Mammary epithelial cell (primary cell): Measurements from ENCODE around the gene FLOT2.

Experiments used
- CTCF ChIP-seq, 2 donors: IDR thresholded peaks in 1 of 2; conservative IDR thresholded peaks in 1 of 2; 2 replicates each; pipeline ENCODE4 v1.5.1; 2011 to 2012; ENCODE audit warnings: inconsistent platforms in 2 of 2, low read length in 2 of 2, mild to moderate bottlenecking in 2 of 2, control low read depth in 1 of 2, low read depth in 1 of 2; ENCODE audit not compliant: insufficient read depth in 1 of 2; ENCODE audit errors: extremely low read depth in 1 of 2
- EZH2 ChIP-seq: IDR thresholded peaks from 2 replicates; pipeline ENCODE4 v1.6.1; 2012; ENCODE audit warnings: low read length, inconsistent platforms, borderline replicate concordance

GRCh38 chr17:28899212-28899815 lies 1.8 kb upstream of the FLOT2 start:
- TF ChIP-seq CTCF (conservative IDR thresholded peaks at IDR 0.05 in 1 of 2, IDR thresholded peaks at IDR 0.05 in 1 of 2; ENCODE audit: extremely low read depth in 1 of 2, insufficient read depth in 1 of 2, low read depth in 1 of 2, low read length in 2 of 2) (no peak), EZH2 (no peak)
